ENCODE results near the gene ARMC8. TPM values are rescaled to one million over a fixed set of nuclear protein-coding genes. Genes with fewer than 3 reads are reported as not detected.

ARMC8 gene
- total RNA-seq, 1 donor from 2014 or later, result 48.9 TPM

- DNase-seq (ENCODE audit: low spot score), result no peak
- intact Hi-C loops (cut with DNase I), result no loop called here
Measured at GRCh38 chr3:138331143-138331894, 144.2 kb downstream of the ARMC8 start.

GRCh38 chr3:138332472-138333073 lies 145.5 kb downstream of the ARMC8 start:
- intact Hi-C loops (cut with DNase I), result no loop called here
- ATAC-seq, result no peak

More at GRCh38 chr3:138331143-138331894, 144.2 kb downstream of the ARMC8 start:
- peak; percentile 53 for ATAC-seq

GRCh38 chr3:138334608-138335007 lies 147.5 kb downstream of the ARMC8 start:
- ATAC-seq, result no peak
- no peak for DNase-seq (ENCODE audit: low spot score)
- intact Hi-C loops (cut with DNase I), result no loop called here

More at GRCh38 chr3:138332472-138333073, 145.5 kb downstream of the ARMC8 start:
- DNase-seq (ENCODE audit: low spot score), result no peak

GRCh38 chr3:138336454-138336999 lies 149.4 kb downstream of the ARMC8 start:
- intact Hi-C loops (cut with DNase I), result no loop called here
- ATAC-seq (no peak), DNase-seq (ENCODE audit: low spot score) (no peak)

DNA sequence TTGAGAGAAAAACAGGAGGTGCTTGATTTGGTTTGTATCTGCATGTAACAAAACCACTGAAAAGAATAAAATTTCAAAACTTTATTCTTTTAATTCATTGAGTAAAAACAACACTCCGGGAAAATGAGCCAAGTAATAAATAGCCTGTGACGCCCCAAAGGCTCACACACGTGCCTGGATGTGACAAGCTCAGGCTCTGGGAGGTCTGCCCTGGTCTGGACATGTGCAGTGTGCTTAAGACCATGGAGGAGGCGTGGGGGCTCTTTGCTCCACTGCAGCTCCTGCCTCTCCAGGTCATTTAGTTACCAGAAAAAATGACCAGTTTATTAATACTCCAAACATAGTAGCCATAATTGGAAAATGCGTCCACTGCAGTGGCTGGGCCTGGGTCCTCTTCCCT lies 151.1 kb downstream of the ARMC8 start:
- DNase-seq (ENCODE audit: low spot score) (no peak), ATAC-seq (peak; percentile 66)
- intact Hi-C loops (cut with DNase I), result no loop called here

- DNase-seq (ENCODE audit: low spot score), result no peak
- intact Hi-C loops (cut with DNase I), result no loop called here
Measured at GRCh38 chr3:138338811-138339210, 151.7 kb downstream of the ARMC8 start.

GRCh38 chr3:138340511-138340910 lies 153.4 kb downstream of the ARMC8 start:
- intact Hi-C loops (cut with DNase I), result loop anchor here (10.0 kb wide), 1 partner anchor 54 kb away; no protein-coding TSS in a partner anchor
- ATAC-seq, result no peak
- no peak for DNase-seq (ENCODE audit: low spot score)

More at GRCh38 chr3:138338811-138339210, 151.7 kb downstream of the ARMC8 start:
- ATAC-seq, result peak; percentile 9

DNA sequence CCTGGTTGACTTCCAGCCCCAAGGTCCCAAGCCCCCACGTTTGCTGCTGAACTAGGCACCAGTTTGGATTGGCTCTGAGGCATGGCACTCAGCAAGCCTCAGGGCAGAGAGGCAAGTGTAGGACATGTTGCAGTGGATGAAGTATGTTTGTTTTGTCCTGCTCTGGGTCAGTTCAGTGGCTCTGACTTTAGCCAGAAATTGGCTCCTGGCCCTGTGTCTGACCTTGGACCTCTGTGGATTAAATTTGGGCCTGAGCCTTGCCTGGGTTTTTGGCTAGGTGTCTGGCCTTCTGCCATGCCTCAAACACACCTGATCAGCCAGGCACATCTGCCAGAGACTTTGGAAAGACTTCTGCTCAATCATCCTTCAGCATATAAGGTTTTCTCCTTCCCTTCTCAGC lies 157.7 kb downstream of the ARMC8 start:
- no peak for ATAC-seq
- intact Hi-C loops (cut with DNase I), result loop anchor here (10.0 kb wide), 1 partner anchor 50 kb away; no protein-coding TSS in a partner anchor
- DNase-seq (ENCODE audit: low spot score), result no peak

Other genes with a start within 250 kb of the ARMC8 start
- gene CLDN18, start 177.1 kb upstream of the ARMC8 start, total RNA-seq, result 0.09 TPM
- gene DZIP1L, start 71.7 kb upstream of the ARMC8 start, total RNA-seq, result 37.5 TPM
- not detected for gene A4GNT, start 54.9 kb upstream of the ARMC8 start, total RNA-seq
- 14.6 TPM for gene DBR1, start 12.4 kb upstream of the ARMC8 start, total RNA-seq
- gene NME9, start 142.6 kb downstream of the ARMC8 start, total RNA-seq, result 1.3 TPM
- 314 TPM for gene MRAS, start 161.3 kb downstream of the ARMC8 start, total RNA-seq
- gene ESYT3, start 247.3 kb downstream of the ARMC8 start, total RNA-seq, result 12.6 TPM